Measurements from ENCODE around the gene FAM78A.
"Not testable (repeated sequence)": the region's sequence is repeated elsewhere in the genome, so short reads cannot be mapped to it uniquely, and the experiment has no call there.

Gene FAM78A

DNA sequence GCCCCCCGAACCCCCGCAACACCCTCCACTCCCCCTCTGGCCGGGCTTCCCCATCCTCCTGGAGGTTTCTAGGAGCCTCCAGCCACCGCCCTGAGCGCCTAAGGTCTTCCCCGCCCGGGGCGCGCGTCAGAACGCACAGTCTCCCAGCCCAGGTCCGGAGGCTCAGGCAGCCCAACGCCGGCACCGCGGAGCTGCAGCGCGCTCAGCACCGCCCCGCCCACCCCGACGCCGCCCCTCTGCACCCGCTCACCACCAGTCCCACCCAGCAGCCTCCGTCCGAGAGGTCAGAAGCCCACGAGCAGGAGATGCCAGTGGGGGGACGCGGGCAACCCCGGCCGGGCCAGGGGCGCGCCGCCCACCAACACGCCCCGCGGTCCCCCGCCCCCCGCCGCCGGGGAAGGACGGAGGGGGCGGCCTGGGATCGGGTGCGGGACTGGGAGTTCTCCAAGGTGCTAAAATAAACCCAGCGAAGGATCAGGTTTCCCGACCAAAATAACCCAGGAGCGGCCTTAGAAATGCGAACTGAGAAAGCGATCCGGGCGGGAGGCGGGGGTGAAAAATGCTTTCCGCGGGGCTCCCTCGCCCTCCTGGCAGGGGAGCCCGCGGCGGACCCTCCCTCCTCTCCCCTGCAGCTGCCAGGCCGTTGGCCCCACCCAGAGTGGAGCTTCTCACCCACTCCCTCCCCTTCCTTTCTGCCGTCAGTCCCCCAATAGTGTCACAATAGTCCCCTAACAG is 6.5 kb upstream of the FAM78A start:
- in situ Hi-C loops (cut with HindIII; ENCODE audit: low sequenced_read_pairs) = no loop called here

DNA sequence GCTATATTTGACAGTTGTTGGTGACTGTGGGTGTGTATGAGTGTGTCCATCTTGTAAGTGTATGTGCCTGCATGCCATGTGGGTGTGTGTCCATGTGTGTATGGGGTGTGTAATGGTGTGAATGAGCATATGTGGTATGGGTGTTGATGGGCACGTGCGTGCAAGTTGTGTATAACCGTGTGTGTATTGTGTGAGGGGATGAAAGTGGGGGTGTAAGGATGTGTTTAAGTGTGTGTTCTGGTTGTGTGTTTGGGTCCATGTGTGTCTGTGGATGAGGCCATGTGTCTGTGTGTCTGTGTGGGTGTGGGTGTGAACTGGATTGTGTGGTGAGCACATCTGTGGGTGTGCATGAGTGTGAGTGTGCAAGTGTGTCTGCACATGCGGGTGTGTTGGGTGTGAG is 5.9 kb upstream of the FAM78A start:
- in situ Hi-C loops (cut with HindIII; ENCODE audit: low sequenced_read_pairs) = no loop called here

DNA sequence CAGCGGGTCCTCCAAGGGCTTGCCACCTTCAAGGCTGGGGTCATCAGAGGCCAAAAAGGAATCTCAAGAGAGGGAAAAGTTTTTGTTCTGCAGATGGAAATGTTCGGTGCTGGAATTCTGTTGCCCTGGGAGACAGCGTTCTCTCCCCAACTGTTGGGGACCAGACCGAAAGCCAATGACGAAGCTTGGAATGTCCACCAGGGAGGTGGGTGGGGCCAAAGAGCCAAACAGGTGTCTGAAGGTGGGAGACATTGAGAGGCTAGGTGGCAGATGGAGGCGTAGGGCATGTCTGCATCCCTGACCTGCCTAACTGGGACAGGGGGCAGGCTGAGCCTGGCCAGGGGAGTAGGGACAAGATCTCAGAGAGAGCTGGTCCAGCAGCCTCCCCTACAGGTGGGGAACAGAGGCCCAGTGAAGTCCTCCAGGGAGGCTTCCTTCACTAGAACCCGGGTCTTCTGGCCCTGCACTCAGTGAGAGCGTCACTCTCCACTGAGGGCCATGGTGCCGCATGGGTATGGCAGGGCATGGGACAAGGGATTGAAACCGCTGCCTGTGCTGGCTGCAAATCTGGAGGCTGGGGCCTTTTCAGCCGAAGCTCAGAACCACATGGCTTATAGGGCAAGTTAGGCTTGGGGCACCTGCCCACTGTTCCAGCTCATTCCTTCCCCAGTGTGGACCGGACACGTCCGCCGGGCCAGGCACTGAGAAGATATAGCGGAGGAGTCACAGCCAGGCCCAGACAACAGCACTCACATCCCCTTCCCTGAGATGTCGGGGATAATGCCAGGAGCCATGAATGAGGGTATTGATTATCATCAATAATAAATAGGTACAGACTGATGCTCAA is 5.0 kb upstream of the FAM78A start:
- in situ Hi-C loops (cut with HindIII; ENCODE audit: low sequenced_read_pairs) = no loop called here

DNA sequence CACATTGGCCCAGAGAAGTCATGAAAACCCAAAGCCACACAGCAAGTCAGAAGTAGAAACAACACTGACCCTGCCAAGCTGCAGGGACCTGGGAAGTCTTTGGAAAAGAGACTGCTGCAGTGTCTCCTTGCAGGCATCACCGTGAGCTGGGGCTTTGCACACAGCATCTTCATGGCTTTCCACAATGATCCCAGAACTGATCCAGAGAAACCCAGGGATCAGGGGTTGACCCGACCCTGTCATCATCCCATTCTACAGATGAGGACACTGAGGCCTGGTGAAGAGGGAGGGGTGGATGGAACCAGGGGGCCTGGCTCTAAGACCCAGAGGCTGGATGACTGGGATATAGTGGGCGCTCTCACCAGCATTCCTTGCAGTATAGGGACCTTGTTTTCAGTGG is 4.3 kb upstream of the FAM78A start:
- in situ Hi-C loops (cut with HindIII; ENCODE audit: low sequenced_read_pairs) = no loop called here

DNA sequence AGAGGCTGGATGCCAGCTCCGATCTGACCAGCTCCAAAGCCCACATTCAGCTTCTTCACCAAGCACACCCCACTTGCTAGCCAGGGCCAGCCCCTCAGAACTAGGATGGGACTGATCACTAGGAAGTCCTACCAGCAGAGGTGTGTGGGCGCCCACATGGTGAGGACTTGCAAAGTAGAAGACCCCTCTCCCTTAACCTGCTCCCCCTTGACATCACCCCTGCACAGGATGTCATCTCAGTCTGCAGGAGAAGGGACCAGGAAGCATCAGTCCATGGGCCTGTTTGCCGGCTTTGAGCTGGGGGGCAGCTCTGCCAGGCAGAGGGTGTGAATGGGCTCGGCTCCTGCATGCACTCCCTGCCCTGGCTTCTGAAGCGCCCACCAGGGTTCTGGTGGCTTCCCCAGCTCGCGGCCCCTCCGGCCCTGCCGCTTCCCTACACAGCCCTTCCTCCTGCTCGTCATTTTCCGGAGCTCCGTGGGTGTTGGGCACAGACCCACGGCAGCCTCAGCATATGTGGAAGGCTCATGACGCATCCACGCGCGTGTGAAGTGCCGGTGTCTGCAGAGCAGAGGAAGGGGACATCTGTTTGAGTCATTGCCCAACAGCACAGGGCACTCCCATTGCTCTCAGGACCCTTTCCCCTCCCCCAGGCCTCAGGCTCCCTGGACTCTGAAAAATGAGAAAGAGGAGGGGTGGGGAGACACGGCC is 3.7 kb upstream of the FAM78A start:
- in situ Hi-C loops (cut with HindIII; ENCODE audit: low sequenced_read_pairs) = no loop called here

DNA sequence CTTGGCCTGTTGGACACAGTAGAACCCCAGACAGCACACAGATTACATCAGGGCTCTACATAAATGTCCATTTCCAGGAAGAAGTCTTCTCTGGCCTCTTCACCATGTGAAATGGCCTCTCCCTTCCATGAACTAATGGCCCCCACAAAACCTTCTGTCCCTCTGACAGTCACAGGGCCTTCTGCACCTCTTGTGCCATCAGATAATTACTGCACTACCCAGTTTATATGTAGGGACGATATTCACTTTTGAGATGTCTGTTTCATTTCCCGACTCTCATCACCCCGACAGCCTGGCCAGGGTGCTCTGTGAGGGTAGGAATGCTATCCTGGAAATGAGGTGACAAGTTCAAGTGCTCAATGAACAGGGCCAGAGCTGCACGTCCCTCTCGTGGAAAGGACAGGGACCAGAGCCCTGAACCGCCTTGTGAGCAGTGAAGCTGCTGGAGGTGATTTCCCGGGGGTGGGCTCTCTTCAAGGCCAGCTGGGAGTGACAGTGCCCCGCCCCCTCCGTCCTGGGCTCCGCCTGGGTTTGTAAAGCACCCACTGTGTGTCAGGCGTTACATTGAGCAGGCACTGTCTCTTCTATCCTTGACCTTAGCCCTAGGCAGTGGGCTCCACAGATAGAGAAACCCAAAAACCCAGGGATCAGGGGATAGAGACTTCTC is 3.0 kb upstream of the FAM78A start:
- in situ Hi-C loops (cut with HindIII; ENCODE audit: low sequenced_read_pairs) = no loop called here

DNA sequence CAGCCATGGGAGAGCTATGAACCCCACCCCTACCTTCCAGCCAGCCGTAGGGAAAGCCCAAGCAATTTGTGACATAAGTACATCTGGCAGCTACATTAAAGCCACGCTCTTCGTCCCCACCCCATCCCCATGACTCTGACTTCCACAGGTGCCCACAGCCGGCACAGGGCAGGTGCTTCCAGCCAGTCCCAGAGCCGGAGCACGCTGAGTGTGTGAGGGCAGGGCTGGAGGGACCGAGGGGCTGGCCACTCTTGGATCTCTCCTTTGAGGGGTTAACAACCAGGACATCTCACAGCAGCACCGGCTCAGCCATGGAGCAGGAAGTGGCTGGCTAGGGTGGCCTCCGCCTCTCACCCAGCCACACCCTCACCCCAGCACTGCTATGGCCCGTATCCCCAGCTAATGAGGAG is 2.4 kb upstream of the FAM78A start:
- in situ Hi-C loops (cut with HindIII; ENCODE audit: low sequenced_read_pairs) = no loop called here

DNA sequence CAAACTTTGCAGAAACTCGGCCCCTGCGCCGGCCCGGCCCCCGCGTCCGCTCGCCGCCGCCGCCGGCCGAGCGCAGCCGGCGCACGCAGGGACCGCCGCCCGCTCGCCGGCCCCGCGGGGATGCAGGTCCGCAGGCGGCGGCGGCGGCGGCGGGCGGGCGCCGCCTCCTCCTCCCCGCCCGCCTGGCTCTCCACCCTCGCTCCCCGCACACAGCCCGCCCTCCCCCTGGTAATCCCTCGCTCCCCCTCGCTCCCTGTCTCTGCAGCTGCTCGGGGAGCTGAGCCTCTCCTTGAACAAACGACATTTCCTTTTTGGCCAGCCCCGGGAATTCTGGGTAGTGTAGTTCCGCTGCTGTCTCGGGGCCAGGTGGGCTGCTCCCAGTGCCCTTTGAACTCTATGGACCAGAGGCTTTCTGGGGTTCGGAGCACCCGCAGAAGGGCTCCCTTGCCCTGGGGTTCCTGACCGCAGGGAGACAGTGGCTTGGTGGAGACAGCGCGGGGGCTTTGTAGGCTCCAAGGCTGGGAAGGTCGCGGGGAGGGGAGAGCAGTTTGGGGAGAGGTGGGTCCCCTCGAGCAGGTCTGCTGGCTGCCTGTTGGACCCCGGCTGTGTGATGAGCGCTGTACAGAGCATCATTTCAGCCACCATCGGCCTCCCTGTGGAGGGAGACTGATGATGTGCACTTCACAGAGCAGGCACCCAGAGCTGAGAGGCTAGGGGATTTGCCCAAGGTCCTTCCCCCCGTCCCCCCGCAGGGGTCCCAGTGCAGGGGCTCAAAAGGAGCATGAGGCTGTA is 1.8 kb upstream of the FAM78A start:
- in situ Hi-C loops (cut with HindIII; ENCODE audit: low sequenced_read_pairs) = no loop called here

DNA sequence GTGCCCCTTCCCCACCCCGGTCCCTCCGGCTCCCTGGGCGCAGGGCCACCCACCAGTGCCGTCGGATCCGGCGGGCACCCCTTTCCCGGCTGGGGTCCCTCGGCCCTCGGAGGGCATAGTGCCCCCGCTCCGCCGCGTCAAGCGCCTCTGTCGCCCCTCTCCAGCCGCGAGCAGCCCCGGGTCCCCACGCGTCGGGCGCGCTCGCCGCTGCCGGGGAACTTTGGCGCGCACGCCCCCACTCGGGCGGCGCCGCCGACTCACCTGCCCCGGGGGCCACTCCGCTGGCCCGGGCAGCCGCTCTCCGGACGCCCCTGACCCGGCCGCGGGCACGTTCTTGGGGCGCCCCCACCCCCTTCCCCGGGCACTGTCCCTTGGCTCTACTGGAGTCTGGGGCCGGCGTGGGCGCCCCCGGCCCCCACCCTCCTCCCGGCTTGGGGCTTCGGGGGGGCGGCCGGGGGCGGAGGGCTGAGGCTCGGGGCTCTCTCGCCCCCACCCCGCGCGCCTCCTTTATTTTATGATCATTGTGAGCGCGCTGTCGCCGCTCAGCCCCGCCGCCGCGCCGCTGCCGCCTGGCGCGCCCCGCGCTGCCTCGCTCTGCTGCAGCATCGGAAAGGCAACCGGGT is 1.1 kb upstream of the FAM78A start:
- in situ Hi-C loops (cut with HindIII; ENCODE audit: low sequenced_read_pairs) = no loop called here

DNA sequence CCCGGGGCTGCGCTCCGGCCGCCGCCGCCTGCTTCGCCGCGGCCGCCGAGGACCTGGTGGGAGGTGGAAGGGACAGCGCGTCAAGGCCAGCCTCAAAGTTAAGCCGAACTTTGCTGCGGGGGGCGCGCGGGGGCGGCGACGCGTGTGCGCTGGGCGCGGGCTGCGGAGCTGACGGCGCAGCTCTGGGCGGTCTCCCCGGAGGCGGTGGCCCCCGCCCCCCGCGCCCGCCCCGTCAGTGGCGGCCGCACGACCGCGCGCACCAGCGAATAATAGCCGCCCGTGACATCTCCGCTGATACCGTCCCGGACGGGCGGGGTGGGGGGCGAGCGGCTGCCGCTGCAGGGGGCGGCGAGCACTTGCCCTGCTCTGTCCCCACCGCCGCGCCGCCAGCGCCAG is 579 bp upstream of the FAM78A start:
- in situ Hi-C loops (cut with HindIII; ENCODE audit: low sequenced_read_pairs) = no loop called here

DNA sequence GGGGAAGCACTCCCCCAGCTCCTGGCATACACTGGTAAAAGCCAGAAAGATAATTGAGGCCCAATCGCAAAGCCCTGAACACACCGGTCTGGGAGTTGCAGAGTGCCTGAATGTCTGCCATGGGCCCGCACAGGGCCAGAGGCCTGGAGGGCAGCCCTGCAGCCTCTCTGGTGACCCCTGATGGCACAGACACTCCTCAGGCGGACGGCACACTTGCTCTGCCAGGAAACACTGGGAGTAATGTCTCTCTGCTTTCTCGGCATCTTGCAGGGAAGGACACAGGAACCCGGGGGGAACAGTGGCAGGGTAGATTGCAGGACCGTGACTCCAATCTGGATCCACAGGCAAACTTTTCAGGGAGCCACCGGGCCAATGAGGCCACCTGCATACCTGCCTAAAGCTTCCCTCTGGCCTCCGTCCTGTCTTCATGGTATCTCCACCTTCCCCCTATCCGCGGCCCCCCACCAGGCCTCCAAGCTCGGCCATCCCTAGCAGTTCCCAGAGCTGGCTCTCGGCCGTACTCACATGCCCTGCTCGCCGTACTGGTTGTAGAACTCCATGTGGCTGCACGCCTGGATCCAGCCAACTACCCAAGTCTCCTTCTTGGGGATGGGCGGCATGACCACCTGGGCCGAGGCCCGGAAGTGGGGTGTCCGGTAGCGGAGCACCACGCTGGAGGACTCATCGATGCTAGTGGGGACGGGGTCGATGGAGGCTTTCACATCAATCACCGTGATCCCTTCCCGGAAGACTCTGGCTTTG is 797 bp downstream of the FAM78A start:
- in situ Hi-C loops (cut with HindIII; ENCODE audit: low sequenced_read_pairs) = no loop called here

DNA sequence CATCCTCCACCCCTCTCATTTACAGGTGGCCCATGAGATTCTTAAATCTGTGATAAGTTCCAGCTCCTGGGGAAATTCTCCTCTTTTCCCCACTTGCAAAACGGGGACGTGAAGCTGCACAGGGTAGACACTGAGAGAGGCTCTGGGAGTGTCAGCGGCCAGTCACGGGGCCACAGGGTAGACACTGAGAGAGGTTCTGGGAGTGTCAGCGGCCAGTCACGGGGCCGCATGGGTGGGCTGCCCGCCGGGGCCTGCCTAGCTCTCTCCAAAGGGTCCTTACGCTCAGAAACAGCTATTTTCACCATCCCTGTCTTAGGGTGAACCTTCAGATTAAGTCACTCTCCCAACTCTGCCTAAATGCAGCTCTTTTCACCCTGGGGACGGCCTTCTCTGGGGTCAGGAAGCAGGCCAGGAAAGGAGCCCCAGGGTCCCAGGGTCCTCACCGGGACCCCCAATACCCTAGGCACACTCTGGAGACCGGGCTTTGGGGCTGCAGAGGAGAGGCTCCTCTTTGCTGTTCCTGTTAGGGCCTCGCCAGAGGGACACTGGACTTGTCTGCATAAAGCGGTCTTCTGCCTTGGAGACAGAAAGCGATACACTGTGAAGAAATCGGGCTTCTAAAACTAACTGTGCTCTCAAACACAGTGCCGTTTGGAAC is 1.5 kb downstream of the FAM78A start:
- in situ Hi-C loops (cut with HindIII; ENCODE audit: low sequenced_read_pairs) = no loop called here

DNA sequence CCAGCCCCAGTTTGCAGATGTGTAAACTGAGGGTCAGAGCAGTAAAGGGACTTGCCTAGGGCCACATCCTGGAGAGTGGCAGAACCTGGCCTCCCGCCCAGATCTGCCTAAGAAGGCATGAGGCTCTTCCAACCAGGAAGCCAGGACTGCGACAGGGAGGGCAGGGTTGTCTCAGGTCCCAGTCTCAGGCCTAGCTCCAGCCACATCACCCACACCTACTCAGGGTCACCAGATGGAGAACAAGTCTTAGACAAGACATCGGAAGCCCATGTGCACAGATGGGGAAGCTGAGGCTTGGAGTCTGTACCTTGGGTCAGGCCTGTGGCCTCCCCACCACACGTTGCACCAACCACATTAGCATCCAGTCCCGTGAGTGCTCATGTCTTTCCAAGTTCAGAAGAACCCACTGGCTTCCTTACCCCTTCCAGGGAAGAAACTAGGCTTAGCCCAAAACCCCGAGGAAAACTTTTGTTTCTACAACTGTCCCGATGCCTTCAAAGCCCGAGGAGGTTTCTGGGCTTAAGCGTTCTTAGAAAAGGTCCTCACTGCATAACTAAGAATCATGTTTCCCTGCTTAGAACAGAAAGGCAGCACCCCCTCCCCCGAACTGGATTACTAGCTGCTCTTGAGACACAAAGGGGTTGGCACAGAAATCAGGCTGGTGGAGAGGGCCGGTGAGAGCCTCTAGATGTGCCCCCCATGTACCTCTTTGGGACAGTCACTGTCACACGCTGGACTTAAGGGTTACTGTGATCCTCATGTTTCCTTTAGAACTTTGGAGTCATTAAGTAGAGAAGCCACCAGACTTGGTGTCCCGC is 2.2 kb downstream of the FAM78A start:
- in situ Hi-C loops (cut with HindIII; ENCODE audit: low sequenced_read_pairs) = no loop called here

DNA sequence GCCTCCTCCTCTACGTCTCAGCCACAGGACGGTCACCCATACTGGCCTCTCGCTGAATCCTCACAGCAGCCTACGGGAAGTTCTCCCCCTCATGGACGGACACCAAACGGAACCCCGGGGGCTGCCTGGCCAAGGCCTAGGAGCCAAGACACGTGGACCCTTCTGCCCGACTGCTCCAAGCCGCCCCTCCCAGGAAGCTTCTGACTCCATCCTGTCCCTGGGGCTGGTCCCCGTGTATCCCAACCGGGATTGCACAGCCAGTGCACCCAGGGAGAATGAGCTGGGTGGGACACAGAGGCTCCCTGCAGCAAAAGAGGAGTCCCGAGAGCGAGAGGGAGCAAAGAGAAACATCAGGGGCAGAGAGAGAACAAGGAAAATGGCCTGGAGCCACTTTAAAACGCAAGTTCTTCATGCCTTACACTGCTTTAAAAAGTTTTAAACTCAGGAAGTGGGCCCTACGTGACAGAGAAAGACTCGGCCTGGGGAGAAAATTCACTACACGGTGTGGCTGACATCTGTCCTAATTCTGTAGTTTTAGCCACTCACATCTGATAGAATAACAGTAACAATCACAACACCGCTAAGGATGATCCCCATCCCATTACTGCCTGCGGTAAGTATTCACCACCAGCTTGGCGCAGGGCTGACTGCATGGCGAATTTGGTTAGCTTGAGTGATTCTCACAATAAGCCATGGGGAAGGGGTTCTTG is 3.0 kb downstream of the FAM78A start:
- in situ Hi-C loops (cut with HindIII; ENCODE audit: low sequenced_read_pairs) = no loop called here

DNA sequence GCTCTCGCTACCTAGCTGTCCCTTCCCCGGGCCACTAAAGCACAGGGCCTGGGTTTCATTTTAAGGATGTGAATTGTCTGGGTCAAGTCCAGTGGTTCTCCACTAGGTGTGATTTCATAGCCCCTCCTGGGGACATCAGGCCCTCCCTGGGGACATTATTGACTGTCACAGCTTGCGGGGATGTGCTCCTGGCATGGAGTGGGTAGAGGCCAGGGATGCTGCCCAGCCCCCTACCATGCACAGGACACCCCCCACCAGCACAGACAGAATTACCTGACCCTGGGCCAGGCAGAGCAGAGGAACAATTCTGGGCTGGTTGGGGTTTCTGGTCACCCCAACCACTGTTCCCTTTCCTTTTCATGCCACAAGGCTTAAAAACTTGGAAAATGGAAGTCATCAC is 4.1 kb downstream of the FAM78A start:
- in situ Hi-C loops (cut with HindIII; ENCODE audit: low sequenced_read_pairs) = no loop called here

DNA sequence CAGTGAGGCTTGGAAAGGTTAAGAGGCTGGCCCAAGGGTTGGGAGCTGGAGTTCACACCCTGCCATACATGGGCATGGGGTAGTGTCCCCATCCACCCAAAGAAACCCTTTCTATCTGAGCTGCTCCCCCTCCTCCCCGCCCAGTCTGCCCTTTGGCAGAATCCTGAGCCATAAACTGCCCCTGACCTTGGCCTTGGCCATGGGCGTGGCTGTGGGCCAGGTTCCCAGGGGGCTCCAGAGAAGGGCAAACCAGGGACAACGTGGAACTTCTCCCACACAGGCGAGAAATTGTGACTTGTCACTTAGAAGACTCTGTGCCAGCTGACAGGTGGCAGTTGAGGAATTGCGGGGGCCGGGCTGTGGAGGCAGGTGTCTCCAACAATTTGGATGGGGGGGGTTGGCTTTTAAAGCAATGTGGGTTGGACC is 4.8 kb downstream of the FAM78A start:
- in situ Hi-C loops (cut with HindIII; ENCODE audit: low sequenced_read_pairs) = no loop called here

DNA sequence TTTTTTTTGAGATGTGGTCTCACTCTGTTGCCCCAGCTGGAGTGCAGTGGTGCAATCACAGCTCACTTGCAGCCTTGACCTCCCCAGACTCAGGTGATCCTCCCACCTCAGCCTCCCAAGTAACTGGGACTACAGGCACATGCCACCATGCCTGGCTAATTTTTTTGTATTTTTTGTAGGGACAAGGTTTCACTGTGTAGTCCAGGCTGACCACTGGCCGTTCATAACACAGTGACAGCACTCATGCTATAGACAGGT is 5.4 kb downstream of the FAM78A start:
- in situ Hi-C loops (cut with HindIII; ENCODE audit: low sequenced_read_pairs) = not testable (repeated sequence)

Measured in DLD1 (cell line).